Osteocyte (in vitro differentiated cells): ENCODE results near the gene KNTC1. TPM values are rescaled to one million over a fixed set of nuclear protein-coding genes. Genes with fewer than 3 reads are reported as not detected.

Experiments used
- DNase-seq: peaks from one replicate; pipeline ENCODE4 v3.0.0; 2021; ENCODE audit warnings: mixed read lengths; ENCODE audit not compliant: unreplicated experiment; ENCODE audit errors: extremely low spot score
- H3K27ac Mint-ChIP-seq: one replicate; pipeline ENCODE4 v1.8.0; 2021; ENCODE audit warnings: mild to moderate bottlenecking, mixed read lengths; ENCODE audit not compliant: unreplicated experiment
- H3K27me3 Mint-ChIP-seq: one replicate; pipeline ENCODE4 v1.8.0; 2021; ENCODE audit warnings: mixed read lengths; ENCODE audit not compliant: unreplicated experiment
- H3K36me3 Mint-ChIP-seq: one replicate; pipeline ENCODE4 v1.8.0; 2021; ENCODE audit warnings: mixed read lengths; ENCODE audit not compliant: unreplicated experiment
- H3K4me1 Mint-ChIP-seq: one replicate; pipeline ENCODE4 v1.8.0; 2021; ENCODE audit warnings: mixed read lengths; ENCODE audit not compliant: unreplicated experiment
- H3K4me3 Mint-ChIP-seq: one replicate; pipeline ENCODE4 v1.8.0; 2021; ENCODE audit warnings: mild to moderate bottlenecking, moderate library complexity, mixed read lengths; ENCODE audit not compliant: unreplicated experiment
- H3K9me3 Mint-ChIP-seq: one replicate; pipeline ENCODE4 v1.8.0; 2021; ENCODE audit warnings: mixed read lengths; ENCODE audit not compliant: unreplicated experiment
- total RNA-seq: library from RNA; stranded (reverse); gene quantifications from 2 replicates; pipeline ENCODE4 v1.2.1, GENCODE V29; 2021
- TF ChIP-seq, protein P1 (sequence below): fragments of 200-600 bp; sonication (generic); IDR thresholded peaks from 2 replicates; pipeline ENCODE4 v1.5.0; 2021; ENCODE audit warnings: antibody characterized with exemption, mild to moderate bottlenecking, moderate library complexity

Gene KNTC1
- total RNA-seq, 1 donor from 2014 or later, result 14.1 TPM

DNA sequence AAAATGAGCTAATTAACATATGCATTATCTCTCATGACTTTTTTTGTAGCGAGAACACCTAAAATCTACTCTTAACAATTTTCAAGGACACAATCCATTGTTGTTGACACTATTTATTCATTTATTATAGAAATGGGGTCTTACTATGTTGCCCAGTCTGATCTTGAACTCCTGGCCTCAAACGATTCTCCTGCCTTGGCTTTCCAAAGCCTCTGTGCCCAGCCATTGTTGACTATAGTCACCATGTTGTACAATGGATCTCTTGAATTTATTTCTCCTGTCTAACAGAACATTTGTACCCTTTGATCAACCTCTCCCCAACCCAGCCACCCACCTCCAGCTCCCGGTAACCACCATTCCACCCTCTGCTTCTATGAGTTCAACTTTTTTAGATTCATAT lies 134.9 kb downstream of the KNTC1 start:
- no peaks in the 10 kb centered on the region for H3K9me3 Mint-ChIP-seq
- H3K27me3 Mint-ChIP-seq, result no peaks in the 10 kb centered on the region
- H3K36me3 Mint-ChIP-seq, result no peaks in the 10 kb centered on the region
- no peak for DNase-seq
- H3K27ac Mint-ChIP-seq, result no peak overlapping the region
- no peaks in the 10 kb centered on the region for H3K4me1 Mint-ChIP-seq
- TF ChIP-seq, protein P1, sequence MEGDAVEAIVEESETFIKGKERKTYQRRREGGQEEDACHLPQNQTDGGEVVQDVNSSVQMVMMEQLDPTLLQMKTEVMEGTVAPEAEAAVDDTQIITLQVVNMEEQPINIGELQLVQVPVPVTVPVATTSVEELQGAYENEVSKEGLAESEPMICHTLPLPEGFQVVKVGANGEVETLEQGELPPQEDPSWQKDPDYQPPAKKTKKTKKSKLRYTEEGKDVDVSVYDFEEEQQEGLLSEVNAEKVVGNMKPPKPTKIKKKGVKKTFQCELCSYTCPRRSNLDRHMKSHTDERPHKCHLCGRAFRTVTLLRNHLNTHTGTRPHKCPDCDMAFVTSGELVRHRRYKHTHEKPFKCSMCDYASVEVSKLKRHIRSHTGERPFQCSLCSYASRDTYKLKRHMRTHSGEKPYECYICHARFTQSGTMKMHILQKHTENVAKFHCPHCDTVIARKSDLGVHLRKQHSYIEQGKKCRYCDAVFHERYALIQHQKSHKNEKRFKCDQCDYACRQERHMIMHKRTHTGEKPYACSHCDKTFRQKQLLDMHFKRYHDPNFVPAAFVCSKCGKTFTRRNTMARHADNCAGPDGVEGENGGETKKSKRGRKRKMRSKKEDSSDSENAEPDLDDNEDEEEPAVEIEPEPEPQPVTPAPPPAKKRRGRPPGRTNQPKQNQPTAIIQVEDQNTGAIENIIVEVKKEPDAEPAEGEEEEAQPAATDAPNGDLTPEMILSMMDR, result no peak
- H3K4me3 Mint-ChIP-seq, result no peak overlapping the region

GRCh38 chr12:122665349-122665748 lies 138.3 kb downstream of the KNTC1 start:
- TF ChIP-seq, protein P1, result no peak
- Mint-ChIP-seq H3K9me3 (no peaks in the 10 kb centered on the region), H3K4me3 (no peak overlapping the region), H3K27ac (no peak overlapping the region), H3K36me3 (no peaks in the 10 kb centered on the region), H3K27me3 (no peaks in the 10 kb centered on the region), H3K4me1 (peaks cover 4% of the 10 kb centered on the region)
- DNase-seq, result no peak

- H3K9me3 Mint-ChIP-seq, result no peaks in the 10 kb centered on the region
- no peak overlapping the region for H3K4me3 Mint-ChIP-seq
- no peak overlapping the region for H3K27ac Mint-ChIP-seq
- H3K27me3 Mint-ChIP-seq, result no peaks in the 10 kb centered on the region
- TF ChIP-seq, protein P1, result no peak
- no peak for DNase-seq
- H3K4me1 Mint-ChIP-seq, result peaks cover 4% of the 10 kb centered on the region
- H3K36me3 Mint-ChIP-seq, result no peaks in the 10 kb centered on the region
Observed at GRCh38 chr12:122665759-122666158, 138.7 kb downstream of the KNTC1 start.

- Mint-ChIP-seq H3K27me3 (peaks cover 3% of the 10 kb centered on the region), H3K4me1 (peaks cover 4% of the 10 kb centered on the region), H3K4me3 (no peak overlapping the region), H3K9me3 (no peaks in the 10 kb centered on the region), H3K36me3 (no peaks in the 10 kb centered on the region), H3K27ac (no peak overlapping the region)
- TF ChIP-seq, protein P1, result no peak
- DNase-seq, result no peak
Observed at GRCh38 chr12:122668268-122668667, 141.2 kb downstream of the KNTC1 start.

DNA sequence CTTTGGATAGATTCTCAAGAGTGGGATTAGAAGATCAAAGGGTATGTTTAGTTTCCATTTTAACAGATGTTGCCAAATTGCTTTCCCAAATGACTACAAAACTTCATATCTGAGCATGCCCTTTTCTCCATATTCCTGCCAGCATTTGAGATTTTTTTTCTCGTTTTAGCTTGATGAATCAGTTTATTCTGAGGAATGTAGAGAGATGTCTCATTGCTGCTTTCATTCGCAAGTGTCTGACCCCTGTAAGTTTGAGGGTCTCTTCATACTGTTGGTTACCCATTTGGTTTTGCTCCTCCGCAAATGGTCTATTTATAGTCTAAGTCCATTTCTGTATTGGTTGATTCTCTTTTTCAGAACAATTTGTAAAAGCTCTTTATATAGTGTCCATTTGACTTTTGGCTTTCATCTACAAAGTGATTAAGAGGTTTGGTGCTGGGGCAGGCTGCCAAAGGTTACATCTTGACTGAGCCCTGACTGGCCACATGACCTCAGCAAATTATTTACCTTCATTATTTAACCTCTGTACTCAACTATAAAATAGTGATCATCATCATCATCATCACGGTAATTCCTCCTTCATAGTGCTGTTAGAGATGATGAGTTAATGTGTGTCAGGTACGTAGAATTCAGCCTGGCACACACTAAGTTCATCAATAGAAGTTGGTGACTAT lies 142.5 kb downstream of the KNTC1 start:
- H3K4me1 Mint-ChIP-seq, result peaks cover 4% of the 10 kb centered on the region
- H3K4me3 Mint-ChIP-seq, result no peak overlapping the region
- H3K36me3 Mint-ChIP-seq, result no peaks in the 10 kb centered on the region
- H3K27ac Mint-ChIP-seq, result no peak overlapping the region
- peaks cover 3% of the 10 kb centered on the region for H3K27me3 Mint-ChIP-seq
- no peak for DNase-seq
- TF ChIP-seq, protein P1, result no peak
- no peaks in the 10 kb centered on the region for H3K9me3 Mint-ChIP-seq
